Skin of body (tissue), 2 donors: ENCODE results near the gene TBC1D2B. TPM values are rescaled to one million over a fixed set of nuclear protein-coding genes. Genes with fewer than 3 reads are reported as not detected.

ENCODE experiments used
- DNase-seq: peaks from one replicate; lab custom pipeline; 2025; lab: John Stamatoyannopoulos, UW
- total RNA-seq: library from RNA; depleted of rRNA; stranded (reverse); fragments of >200 nt; gene quantifications from one replicate; pipeline ENCODE4 v1.2.3, GENCODE V29; 2014

Gene TBC1D2B
- total RNA-seq, 1 donor from 2014 or later = 67.1 TPM

DNA sequence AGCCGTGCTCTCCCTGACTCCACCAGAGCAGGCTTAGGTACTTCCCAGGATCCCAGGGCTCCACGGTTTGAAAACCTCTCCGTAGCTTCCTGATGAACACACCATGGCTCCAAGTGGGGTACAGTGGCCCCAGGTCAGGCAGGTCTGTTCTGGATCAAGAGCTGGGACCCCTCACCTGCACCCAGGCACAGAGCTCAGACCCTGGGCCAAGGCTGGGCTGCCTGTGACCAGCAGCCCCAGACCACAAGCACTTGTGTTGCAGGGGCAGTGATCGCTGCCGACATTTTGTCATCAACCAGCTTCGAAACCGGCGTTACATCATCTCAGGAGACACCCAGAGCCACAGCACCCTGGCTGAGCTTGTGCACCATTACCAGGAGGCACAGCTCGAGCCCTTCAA is 20.2 kb upstream of the TBC1D2B start:
- no peak for DNase-seq

DNA sequence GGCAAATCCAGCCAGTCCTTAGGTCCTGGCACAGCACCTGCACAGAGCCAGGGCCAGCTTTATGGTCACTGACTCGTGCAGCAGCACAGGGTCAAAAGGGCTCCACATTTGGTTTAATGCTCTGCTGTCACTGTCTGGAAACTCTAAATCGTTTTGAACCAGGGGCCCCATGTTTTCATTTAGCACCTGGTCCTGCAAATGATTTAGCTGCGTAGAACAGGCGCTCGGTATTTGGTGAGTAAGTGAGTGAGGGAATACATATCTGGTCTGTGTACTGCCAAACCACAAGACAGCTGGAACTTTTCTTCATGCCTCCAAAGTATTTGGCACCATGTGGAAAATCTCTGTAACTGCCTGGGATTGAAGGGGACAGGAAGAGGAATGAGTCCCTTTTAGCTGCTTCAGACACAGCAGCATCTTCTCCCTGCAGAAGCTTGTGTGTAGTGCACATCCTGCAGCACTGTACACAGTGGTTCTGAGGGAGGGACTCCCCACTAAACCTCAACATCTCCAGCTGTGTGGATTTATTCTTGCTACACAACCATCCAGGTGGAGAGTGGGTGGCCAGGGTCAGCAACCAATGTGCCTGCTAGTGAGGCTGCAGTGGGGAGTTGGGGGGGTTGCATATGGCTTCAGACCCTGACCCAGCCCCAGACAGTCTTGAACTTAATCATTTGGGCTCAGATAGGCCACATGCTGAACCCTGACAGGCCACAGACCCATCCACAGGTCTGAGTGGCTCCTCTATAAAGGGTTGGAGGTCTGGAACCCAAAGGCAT is 15.9 kb upstream of the TBC1D2B start:
- DNase-seq = peak; percentile 94

DNA sequence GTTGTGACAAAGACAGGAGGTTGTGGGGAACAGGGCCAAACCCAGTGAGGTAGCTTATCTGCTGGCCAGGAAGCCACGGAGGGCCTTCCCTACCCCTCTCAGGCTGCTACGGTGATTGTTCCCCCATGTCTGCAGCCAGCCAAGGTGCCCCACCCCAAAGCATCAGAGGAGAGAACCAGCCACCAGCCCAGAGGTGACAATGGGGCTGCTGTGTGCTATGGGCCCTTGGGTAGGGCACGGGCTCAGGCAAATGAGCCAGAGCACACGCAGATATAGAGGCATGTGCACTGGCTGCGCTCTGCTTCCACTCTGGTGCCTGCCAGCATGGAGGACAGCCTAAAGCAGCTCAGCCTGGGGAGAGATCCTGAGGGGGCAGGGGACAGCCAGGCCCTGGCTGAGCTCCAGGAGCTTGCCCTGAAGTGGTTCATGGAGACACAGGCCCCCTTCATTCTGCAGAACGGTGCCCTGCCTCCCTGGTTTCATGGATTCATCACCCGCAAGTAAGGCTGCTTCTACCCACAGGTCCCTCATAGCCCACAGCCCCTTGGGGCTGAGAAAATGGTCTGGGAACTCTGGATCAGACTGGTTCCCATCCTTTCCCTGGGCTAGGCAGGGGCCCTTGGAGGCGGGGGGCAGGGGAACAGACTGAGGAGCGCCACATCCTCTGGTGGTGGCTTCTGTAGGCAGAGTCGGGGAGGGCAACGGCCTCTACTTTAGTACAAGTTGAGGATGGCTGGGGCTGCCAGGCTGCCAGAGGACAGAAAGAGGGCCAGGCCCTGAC is 14.9 kb upstream of the TBC1D2B start, which contains the start of gene SH2D7:
TSS of gene SH2D7 (plus strand) at position 301 of the 781 bp plus-strand sequence. CDS start at position 325, 24 bp downstream.
- DNase-seq = no peak

DNA sequence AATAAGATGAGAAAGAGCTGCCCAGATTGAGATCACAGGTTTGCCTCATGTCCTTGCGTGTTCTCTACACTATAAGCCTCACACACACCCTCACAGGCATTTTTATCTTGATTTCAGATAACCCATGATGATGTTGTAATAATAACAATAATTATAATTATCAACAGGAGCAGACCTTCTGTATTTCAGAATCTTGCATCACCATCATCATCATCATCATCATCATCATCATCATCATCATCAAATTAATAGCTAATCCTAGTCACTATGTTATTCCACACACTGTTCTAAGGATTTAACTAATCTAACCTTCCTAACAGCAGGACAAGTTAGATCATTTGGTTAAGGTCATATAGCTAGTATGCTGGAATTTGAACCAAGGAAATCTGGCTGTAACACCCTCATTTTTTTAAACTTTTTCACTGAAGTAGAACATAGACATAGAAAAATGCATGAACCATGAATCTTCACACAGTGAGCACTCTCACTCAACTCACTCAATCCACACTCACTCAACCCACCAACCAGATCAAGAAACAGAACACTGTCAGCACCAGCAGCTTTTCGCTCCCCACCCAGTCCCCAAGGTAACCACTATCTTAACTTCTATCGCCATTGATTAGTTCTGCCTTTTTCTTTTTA is 13.0 kb upstream of the TBC1D2B start:
- no peak for DNase-seq

DNA sequence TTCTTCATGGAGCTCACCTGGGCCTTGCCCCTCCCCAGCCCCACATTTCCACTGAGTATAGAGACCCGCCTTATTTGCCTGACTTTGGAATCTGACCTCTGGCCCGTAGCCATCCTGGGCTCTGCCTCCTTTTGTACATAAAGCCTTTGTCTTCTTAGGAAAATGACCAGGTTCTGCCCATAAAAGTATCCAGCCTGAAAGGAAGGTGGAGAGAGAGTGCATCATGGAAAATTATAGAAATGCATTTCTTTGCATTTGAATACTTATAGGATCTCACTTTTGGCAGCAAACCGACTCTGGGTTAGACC is 11.2 kb upstream of the TBC1D2B start:
- DNase-seq = no peak

DNA sequence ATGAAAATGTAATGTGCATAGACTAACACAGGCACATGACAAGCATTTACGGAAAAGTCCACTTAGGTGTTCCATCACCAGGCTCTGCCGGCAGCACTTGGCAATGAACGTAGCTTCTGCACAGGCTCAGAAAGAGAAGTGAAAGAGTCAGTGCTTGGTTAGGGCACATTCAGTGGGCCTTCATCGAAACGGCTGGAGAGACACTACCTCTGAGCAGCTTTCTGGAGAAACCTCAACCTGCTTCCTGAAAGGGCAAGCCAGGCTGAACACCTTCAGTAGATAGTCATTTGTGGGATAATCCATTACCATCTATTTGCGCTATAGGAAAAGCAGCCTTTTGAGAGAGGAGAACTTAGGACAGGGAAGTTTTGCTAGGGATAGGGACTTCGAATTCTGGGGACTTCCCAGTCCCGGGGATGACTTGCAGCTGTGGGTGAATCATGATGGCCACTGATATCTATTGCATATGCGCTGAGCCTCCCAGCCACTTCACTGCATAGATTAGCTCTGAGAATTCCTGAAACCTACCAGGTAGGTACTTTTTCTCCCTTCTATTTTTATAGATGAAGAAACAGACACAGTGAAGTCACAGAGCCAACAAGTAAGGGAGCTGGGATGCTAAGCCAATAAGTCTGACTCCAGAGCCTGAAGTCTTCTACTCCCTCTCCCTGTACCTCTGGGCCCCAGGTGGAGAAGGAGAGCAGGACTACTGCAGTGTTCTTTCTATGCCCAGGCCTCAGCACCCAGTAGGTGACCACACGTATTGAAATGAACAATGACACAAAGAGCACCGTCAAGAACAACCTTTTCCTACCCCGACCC is 10.7 kb upstream of the TBC1D2B start:
- DNase-seq = no peak

DNA sequence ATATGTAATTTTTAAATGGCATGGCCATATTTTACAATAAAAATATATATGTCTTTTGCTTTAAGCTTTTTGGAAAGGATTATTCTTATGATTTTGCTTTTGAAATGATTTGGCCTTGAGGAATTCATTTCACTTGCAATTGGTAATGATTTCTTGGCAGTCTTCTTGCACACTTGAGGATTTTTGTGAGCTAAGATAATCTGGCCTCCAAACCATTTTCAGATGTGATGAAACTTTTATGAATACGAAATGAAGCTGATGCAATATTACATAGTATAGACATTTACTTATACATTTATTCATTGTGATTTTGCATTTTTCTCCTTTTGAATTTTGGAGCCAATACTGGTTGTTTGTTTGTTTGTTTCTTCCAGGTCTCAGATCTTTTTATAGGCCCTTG is 8.4 kb upstream of the TBC1D2B start:
- DNase-seq = peak; percentile 94

DNA sequence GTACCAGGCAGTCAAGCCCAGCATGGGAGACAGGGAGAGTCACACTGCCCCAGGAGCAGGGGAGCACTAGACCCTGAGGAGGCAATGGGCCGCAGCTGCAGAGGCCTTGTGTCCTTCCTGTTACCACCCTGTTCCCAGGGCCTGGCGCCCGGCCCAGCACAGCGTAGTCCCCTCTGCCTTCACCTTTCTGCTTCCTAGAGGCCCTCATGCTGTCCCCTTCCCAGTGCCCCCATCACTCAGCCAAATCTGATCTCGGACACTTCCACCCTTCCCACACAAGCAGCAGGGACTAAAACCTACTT is 6.9 kb upstream of the TBC1D2B start:
- no peak for DNase-seq

DNA sequence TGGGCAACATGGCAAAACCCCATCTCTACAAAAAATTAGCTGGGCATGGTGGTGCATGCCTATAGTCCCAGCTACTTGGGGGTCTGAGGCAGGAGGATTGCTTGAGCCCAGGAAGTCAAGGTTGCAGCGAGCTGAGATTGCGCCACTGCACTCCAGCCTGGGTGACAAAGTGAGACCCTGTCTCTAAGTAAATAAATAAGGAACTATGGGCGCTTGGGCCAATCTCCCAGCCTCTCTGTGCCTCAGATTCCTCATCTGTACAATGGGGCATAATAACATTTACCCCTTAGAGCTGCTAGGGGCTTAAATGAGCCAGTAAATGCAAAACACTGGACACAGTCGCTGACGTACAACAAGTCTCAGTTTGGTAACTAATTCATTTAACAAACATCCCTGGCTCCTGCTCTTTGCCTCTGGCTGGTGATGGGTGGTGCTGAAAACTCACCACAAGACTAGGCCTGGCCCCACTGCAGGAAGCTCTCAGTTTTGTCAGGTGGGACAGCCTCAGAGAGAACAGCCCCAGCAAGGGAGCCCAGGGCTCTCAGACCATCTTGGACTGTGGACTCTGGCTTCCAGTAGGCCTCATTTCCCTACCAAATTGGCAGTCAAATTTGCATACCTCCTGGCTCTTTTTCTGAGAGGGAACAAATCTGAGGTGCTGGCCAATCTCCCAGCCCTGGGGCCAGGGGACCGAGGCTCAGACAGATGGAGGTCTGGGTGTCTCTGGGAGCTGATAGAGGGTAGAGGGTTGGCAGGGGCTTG is 6.4 kb upstream of the TBC1D2B start:
- no peak for DNase-seq

DNA sequence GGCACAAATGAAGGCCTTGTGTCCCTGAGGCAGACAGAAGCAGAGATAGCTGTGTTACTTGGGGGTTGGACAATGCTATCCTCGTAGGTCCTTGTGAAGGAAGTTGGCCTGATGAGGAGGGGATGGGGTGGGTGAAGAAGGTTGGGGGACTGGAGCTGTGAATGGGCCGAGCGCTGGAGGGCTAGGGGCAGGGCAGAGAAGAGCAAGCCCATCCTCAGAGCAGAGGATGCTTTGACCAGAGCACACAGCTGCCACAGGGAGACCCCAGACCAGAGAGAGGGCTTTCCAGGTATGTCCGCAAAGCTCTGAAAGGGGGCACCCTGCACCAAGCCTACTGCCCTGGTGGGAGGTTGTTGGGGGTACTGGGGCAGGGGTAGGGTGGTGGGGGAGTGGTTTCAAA is 5.7 kb upstream of the TBC1D2B start:
- no peak for DNase-seq

DNA sequence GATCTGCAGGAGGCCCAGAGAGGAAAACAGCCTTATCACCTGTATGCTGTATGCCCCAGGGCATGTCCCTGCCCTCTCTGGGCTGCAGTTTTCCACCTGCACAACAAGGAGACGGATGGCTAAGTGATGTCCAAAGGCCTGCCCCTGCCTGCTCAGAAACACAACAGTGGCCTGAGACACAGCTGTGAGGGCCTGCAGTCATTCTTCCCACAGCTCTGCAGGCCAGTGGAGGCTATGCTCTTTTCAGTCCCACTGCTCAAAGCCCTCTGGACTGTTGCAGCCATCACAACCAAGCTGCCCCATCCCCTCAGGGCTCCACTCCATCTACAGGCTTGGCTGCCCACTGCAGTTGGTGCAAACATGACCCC is 5.2 kb upstream of the TBC1D2B start:
- no peak for DNase-seq

DNA sequence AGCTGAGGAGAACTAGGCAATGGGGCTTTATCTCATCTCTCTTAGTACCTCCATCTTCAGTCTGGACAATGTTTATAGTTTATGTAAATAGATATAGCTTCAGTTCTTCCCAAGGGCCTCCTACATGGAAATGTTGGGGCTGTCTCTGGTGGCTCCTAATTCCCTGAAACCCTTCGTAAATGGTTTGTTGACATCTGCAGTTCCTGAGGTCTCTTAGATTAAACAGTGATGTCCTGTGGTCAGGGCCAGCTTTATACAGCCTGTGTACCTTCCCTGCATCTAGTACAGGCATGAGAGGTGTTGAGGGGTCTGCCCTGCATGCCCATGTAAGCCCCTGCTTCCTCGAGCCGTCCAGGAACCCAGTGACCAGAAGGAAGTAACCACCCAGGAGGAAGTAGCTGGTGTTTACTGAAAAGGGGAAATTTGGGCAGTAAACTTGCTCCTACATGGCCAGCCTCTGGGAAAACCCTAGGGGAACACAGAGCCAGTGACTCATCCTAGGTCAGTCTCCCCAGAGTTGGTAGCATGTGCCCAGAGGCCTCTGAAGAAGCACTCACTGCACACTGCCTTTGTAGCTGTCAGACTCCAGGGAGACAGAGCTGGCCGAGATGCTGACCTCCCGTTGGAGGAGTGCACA is 4.7 kb upstream of the TBC1D2B start:
- no peak for DNase-seq

DNA sequence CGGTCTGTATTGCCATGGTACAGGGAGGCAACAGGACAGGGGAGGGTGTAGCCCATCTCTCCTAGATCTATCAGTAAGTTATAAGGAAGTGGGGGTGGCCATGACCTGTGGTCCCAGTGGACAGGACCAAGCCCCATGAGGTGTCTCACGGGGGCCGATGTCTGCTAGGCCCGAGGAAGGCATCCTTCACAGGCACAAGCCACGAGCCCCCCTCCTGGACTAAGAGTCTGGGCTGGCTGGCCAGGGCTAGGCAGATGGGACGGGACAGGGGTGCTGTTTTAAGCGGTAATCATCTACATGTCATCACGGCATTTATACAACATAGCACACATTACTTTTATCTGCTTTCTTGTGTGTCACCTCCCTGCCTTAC is 2.6 kb upstream of the TBC1D2B start:
- no peak for DNase-seq

DNA sequence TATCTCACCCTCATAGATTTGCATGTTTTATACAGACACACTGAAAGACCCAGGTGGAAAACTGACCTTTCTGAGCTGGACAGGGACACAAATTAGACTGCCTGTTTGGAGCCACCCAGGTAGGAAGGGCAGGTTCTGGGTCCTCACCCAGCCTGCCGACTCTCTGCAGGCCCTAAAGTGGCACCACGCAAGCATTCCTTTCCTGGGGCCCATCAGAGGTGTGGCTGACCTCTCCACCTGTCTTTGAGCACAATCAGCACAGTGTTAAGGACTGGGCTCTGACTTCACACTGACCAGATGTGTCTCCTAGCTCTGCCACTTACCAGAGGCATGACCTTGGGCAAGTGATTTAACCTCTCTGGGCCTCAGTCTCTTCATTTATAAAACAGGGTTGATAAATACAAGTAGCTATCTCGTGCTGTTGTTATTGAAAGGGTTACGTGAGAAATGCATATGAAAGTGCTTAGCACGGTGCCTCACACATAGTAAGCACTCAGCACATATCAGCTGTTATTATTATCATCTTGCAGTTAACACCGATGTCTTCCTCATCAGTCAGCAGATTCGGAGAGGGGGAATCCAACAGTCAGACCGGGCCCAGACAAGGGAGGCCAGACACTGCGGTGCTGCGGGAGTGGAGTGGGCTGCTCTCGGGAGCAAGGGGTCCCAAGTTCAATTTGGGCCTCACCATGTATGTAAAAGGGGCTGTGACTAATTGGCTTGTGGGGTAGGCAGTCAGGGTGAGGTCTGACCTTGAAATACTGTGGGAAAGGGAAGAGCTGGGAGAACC is 2.0 kb upstream of the TBC1D2B start:
- no peak for DNase-seq

DNA sequence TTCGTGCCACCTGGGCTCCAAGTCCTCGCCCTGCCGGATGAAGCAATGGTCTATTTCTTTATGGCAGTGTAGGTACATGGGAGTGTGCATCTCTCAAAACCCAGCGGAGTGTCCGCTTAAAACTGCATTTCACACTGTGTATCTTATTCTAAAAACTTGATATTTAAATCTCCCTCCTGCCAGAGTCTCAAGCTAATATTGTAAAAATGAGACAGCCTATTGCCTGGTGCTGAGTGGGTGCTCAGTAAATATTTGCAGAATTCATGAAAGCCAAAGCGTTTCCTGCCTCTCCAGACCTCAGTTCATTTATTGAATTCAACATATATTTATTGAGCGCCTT is 330 bp upstream of the TBC1D2B start:
- DNase-seq = no peak

DNA sequence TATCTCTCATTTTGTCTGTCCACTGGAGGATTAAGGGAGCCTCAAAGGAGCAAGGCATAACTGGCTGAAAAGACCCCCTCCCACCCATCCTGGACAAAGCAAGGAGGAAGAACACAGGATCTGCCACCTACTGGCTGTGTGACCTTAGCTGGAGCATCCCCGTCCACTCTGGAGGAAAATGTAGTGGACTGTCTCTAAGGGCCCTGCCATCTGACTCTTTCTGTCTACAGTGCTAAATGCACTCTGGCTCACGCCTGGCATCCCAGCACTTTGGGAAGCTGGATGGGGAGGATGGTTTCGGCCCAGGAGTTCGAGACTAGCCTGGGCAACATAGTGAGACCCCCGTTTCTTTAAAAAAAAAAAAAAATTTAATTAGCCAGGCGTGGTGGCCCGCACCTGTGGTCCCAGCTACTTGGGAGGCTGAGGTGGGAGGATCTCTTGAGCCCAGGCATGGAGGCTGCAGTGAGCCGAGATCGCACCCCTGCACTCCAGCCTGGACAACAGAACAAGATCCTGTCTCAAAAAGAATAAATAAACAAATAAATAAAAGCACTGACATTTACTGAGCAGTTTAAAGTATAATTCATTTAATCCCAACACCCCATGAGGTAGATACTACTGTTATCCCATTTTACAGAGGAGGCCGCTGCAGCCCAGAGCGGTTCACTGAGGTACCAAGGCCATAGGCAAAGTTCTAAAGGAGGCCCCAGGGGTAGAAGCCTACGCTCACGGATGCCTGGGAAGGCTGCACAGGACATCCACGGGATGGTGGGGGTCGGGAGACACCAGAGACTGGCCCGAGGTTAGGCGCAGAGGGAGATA is 1.1 kb downstream of the TBC1D2B start:
- no peak for DNase-seq

DNA sequence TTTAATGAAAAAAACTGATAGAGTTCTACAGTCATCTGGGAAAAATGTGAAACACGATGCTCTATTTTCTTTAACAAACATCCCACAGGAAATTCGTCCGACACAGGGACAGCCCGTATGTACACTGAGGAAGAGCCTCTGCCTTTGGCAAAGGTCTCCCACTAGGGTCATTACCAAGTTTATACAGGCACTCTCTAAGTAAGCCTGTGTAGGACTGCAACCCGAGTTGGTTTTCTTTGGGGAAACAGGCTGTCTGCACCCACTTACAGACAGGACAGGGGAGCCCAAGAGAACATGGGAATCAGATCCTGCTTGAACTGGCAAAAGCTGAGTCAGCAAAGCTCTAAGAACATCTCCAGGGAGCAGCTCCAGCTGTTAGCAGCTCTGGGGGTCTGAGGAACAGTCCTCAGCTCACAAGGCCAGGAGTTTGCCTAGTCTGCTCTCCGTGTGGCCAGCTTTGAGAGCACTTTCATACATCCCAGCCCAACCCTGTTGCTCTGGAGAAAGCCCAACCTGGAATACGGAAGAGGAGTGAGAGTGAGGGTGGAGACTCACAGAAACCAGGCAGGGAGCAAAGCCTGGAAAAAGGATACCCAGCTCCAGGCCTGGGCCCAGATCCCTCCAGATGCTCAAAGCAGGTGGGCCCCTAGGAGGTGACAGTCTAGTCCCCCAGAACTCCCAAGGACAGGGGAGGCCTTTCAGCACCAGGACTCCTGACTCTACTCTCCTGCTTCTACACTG is 1.9 kb downstream of the TBC1D2B start:
- peak; percentile 90 for DNase-seq

DNA sequence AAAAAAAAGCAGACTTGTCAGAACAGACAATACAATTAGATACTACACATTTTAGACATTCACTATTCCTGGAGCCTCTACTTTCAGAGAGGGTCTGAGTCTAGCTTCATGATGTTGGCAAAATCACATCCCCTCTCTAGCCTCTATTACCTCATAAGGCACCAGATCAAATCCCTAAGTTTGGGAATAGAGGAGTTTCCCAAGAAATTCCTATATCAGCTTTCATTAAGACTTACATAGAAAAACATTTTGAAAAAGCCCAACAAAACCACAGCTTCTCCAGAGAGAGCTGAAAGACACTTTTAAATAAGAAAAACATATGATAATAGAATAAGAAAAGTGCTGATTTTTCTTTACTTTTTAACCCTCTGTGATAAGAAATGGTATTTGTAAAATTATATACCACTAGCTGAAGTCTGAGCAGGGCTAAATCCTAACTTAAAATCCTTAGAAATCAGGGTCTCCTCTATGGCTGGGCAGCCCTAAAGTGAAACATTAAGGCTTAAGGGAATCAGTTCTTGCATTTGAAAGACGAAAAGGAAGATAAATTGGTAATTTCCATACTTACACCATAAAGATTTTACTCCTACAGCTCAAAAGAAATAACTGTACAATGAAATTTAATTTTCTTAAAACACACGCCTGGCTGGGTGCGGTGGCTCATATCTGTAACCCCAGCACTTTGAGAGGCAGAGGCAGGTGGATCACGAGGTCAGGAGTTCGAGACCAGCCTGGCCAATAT is 4.3 kb downstream of the TBC1D2B start:
- DNase-seq = peak; percentile 62
